ENCODE measurements around the gene COA8.

DNA sequence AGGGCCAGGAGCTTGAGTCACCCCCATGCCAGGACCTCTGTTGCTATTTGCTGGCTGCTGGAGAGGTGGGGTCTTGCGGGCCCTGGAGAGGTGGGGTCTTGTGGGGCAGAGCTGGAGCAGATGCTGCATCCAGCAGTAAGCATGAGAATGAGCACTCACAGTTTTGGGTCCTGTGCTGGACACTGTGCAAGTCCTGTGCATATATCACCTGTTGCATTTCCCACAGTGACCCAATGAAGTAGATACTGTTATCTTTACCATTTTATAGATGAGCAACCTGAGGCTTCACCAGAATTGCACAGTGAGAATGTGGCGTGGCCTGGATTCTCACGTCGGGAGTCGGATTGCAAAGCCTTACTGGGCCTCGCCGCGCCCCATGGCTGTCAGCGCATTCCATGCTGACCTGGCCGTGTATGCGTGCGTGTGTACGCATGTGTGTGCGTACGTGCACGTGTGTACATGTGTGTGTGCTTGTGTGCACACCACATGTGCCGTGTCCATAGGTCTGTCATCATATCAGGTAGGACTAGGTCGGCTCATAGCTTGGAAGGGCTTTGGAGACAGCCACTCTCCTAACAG is 12.0 kb downstream of the COA8 start:
- TF ChIP-seq, protein P1, sequence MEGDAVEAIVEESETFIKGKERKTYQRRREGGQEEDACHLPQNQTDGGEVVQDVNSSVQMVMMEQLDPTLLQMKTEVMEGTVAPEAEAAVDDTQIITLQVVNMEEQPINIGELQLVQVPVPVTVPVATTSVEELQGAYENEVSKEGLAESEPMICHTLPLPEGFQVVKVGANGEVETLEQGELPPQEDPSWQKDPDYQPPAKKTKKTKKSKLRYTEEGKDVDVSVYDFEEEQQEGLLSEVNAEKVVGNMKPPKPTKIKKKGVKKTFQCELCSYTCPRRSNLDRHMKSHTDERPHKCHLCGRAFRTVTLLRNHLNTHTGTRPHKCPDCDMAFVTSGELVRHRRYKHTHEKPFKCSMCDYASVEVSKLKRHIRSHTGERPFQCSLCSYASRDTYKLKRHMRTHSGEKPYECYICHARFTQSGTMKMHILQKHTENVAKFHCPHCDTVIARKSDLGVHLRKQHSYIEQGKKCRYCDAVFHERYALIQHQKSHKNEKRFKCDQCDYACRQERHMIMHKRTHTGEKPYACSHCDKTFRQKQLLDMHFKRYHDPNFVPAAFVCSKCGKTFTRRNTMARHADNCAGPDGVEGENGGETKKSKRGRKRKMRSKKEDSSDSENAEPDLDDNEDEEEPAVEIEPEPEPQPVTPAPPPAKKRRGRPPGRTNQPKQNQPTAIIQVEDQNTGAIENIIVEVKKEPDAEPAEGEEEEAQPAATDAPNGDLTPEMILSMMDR (IDR thresholded peaks at IDR 0.05) = no peak
- TF ChIP-seq POLR2A (IDR thresholded peaks at IDR 0.05) = no peak

All from heart left ventricle (tissue), 13 donors.